SK-N-SH (cell line): Measurements from ENCODE around the gene IDE. TPM values are rescaled to one million over a fixed set of nuclear protein-coding genes. Genes with fewer than 3 reads are reported as not detected.

ENCODE experiments used
- CTCF ChIA-PET: fragments of 300-600, 350-600 bp; formaldehyde crosslinking; extraction: SDS; loops from one replicate; lab custom pipeline; 2021; lab: Yijun Ruan, JAX
- POLR2A ChIA-PET: fragments of 350-600 bp; sonication (Branson Sonifier 250); formaldehyde crosslinking; extraction: SDS; loops from one replicate; lab custom pipeline; 2020; ENCODE audit warnings: antibody characterized with exemption, inconsistent platforms; lab: Yijun Ruan, JAX
- DNase-seq: peaks from one replicate; pipeline ENCODE4 v3.0.0; 2012
- H2AFZ ChIP-seq: fragments of 200-600 bp; sonication (generic); 2 replicates; pipeline ENCODE4 v1.8.1; 2016; ENCODE audit warnings: antibody characterized with exemption, mild to moderate bottlenecking, low read depth
- H3F3A ChIP-seq: fragments of 200-600 bp; sonication (generic); replicated peaks from 2 replicates; pipeline ENCODE3; 2016; ENCODE audit warnings: antibody characterized with exemption, mild to moderate bottlenecking; ENCODE audit not compliant: insufficient read depth
- H3K27ac ChIP-seq, 2 experiments: fragments of 200-500 bp in 1 of 2; fragments of 200-600 bp in 1 of 2; sonication (Bioruptor generic) in 1 of 2; sonication (generic), shearing (Covaris generic) in 1 of 2; 2 replicates each; pipeline versions ENCODE4 v1.5.1 to v1.6.1; 2014 to 2016; ENCODE audit warnings: low read depth in 2 of 2, inconsistent platforms in 1 of 2, low read length in 1 of 2, mild to moderate bottlenecking in 1 of 2, mixed read lengths in 1 of 2
- H3K27me3 ChIP-seq: fragments of 200-600 bp; sonication (generic), shearing (Covaris generic); 2 replicates; pipeline ENCODE4 v1.6.1; 2016; ENCODE audit warnings: mixed run types; ENCODE audit not compliant: insufficient read depth
- H3K36me3 ChIP-seq, 2 experiments: fragments of 200-500 bp in 1 of 2; fragments of 200-600 bp in 1 of 2; sonication (Bioruptor generic) in 1 of 2; sonication (generic) in 1 of 2; replicated peaks in 1 of 2; 2 replicates each; pipeline versions ENCODE3 to v1.5.1; 2014 to 2016; ENCODE audit warnings: low read length in 1 of 2, mild to moderate bottlenecking in 1 of 2; ENCODE audit not compliant: insufficient read depth in 2 of 2, control insufficient read depth in 1 of 2
- H3K4me1 ChIP-seq, 2 experiments: fragments of 200-500 bp in 1 of 2; fragments of 200-600 bp in 1 of 2; sonication (Bioruptor generic) in 1 of 2; sonication (generic), shearing (Covaris generic) in 1 of 2; 2 replicates each; pipeline versions ENCODE4 v1.5.1 to v1.6.1; 2014 to 2016; ENCODE audit warnings: low read depth in 1 of 2, low read length in 1 of 2, mixed run types in 1 of 2; ENCODE audit not compliant: insufficient read depth in 2 of 2, control insufficient read depth in 1 of 2
- H3K4me2 ChIP-seq: fragments of 200-600 bp; sonication (generic), shearing (Covaris generic); 2 replicates; pipeline ENCODE4 v1.6.1; 2017; ENCODE audit warnings: mixed run types
- H3K4me3 ChIP-seq, 2 experiments: fragments of 200-500 bp in 1 of 2; fragments of 200-600 bp in 1 of 2; sonication (Bioruptor generic) in 1 of 2; sonication (generic), shearing (Covaris generic) in 1 of 2; 2 replicates each; pipeline versions ENCODE4 v1.5.1 to v1.8.1; 2014 to 2016; ENCODE audit warnings: low read depth in 2 of 2, inconsistent platforms in 1 of 2, low read length in 1 of 2, mild to moderate bottlenecking in 1 of 2, mixed read lengths in 1 of 2, moderate library complexity in 1 of 2
- H3K79me2 ChIP-seq: fragments of 200-600 bp; sonication (generic); 2 replicates; pipeline ENCODE4 v1.8.1; 2017; ENCODE audit warnings: mild to moderate bottlenecking; ENCODE audit not compliant: insufficient read depth
- H3K9ac ChIP-seq: fragments of 200-600 bp; sonication (generic); 2 replicates; pipeline ENCODE4 v1.6.1; 2017; ENCODE audit warnings: mixed run types
- H3K9me2 ChIP-seq: fragments of 200-600 bp; sonication (generic); 2 replicates; pipeline ENCODE4 v1.6.1; 2017; ENCODE audit warnings: mixed run types
- H3K9me3 ChIP-seq: fragments of 200-600 bp; sonication (generic); 2 replicates; pipeline ENCODE4 v1.6.1; 2017; ENCODE audit warnings: mixed run types, mild to moderate bottlenecking, moderate library complexity
- H4K20me1 ChIP-seq: fragments of 200-600 bp; sonication (generic); 2 replicates; pipeline ENCODE4 v1.6.1; 2017; ENCODE audit warnings: mild to moderate bottlenecking, mixed run types; ENCODE audit not compliant: insufficient read depth
- CTCF ChIP-seq: fragments of 200-600 bp; sonication (generic); IDR thresholded peaks from 2 replicates; pipeline ENCODE4 v1.6.1; 2017; ENCODE audit warnings: antibody characterized with exemption, mild to moderate bottlenecking, moderate library complexity
- ELF1 ChIP-seq: IDR thresholded peaks from 2 replicates; pipeline ENCODE4 v1.4.0; 2012
- EP300 ChIP-seq, 2 experiments: IDR thresholded peaks; 2 replicates each; pipeline versions ENCODE4 v1.4.0 to v1.6.1; 2012; ENCODE audit warnings: borderline replicate concordance in 1 of 2, low read depth in 1 of 2, low read length in 1 of 2
- FOXJ3 ChIP-seq: sonication (generic); formaldehyde crosslinking; IDR thresholded peaks from 2 replicates; pipeline ENCODE4 v1.5.1; 2020; ENCODE audit warnings: mild to moderate bottlenecking, missing genetic modification reagents
- FOXM1 ChIP-seq: IDR thresholded peaks from 2 replicates; pipeline ENCODE4 v1.4.0; 2012; ENCODE audit warnings: low read depth, mild to moderate bottlenecking
- GATA2 ChIP-seq: sonication (generic); formaldehyde crosslinking; IDR thresholded peaks from 2 replicates; pipeline ENCODE4 v1.5.0; 2020; ENCODE audit warnings: mild to moderate bottlenecking, missing genetic modification reagents
- MEF2A ChIP-seq: IDR thresholded peaks from 2 replicates; pipeline ENCODE4 v1.4.0; 2012; ENCODE audit warnings: low read depth, borderline replicate concordance
- NFIC ChIP-seq: IDR thresholded peaks from 2 replicates; pipeline ENCODE4 v1.4.0; 2012; ENCODE audit warnings: borderline replicate concordance
- POLR2AphosphoS5 ChIP-seq: IDR thresholded peaks from 2 replicates; pipeline ENCODE4 v1.6.1; 2012; ENCODE audit warnings: low read depth, low read length
- RFX5 ChIP-seq: IDR thresholded peaks from 2 replicates; pipeline ENCODE4 v1.6.1; 2012; ENCODE audit warnings: mild to moderate bottlenecking, improper control_type of control experiment, low read length
- USF1 ChIP-seq: IDR thresholded peaks from 2 replicates; pipeline ENCODE4 v1.4.0; 2012; ENCODE audit warnings: low read depth, borderline replicate concordance
- USF2 ChIP-seq: fragments of 150-350 bp; IDR thresholded peaks from 2 replicates; pipeline ENCODE4 v1.6.1; 2017; ENCODE audit warnings: antibody characterized with exemption, low read length, low read depth, borderline replicate concordance
- YY1 ChIP-seq: IDR thresholded peaks from 2 replicates; pipeline ENCODE4 v1.4.0; 2012; ENCODE audit warnings: low read depth, mild to moderate bottlenecking
- ZBTB33 ChIP-seq: IDR thresholded peaks from 2 replicates; pipeline ENCODE4 v1.4.0; 2012; ENCODE audit warnings: low read depth, borderline replicate concordance
- WGBS: methylation state at CpG from one replicate; pipeline ENCODE4 v1.1.6; 2017; ENCODE audit warnings: low lambda C conversion rate; 5-methylcytosine and 5-hydroxymethylcytosine counted together
- polyA plus RNA-seq, 3 experiments: library from polyadenylated mRNA; depleted of rRNA; stranded (reverse); fragments of >200 nt; gene quantifications; 2 replicates each; pipeline ENCODE4 v1.2.3, GENCODE V29; 2012

IDE gene
- polyA plus RNA-seq, 1 of the 3 experiments (the other 2 are of a cell fraction) = 9.3 TPM

GRCh38 chr10:92420546-92421275 lies 153.2 kb downstream of the IDE start:
- H2AFZ ChIP-seq = no peak overlapping the region
- 81% methylated on average over 46 of the region's 46 CpGs for WGBS
- POLR2A ChIA-PET = interaction anchor here (0.6 kb wide), 1 partner anchor 647 kb away, joined by 3 read pairs; no protein-coding TSS in a partner anchor
- no peaks in the 10 kb centered on the region for H4K20me1 ChIP-seq
- H3K79me2 ChIP-seq = no peaks in the 10 kb centered on the region
- H3K36me3 ChIP-seq = no peaks in the 10 kb centered on the region
- H3K4me2 ChIP-seq = no peak overlapping the region
- H3K9me2 ChIP-seq = no peaks in the 10 kb centered on the region
- H3K4me3 ChIP-seq = no peak overlapping the region
- no peaks in the 10 kb centered on the region for H3K4me1 ChIP-seq
- no peaks in the 10 kb centered on the region for H3K27me3 ChIP-seq
- TF ChIP-seq USF2 = no peak
- no peak for TF ChIP-seq GATA2 (CRISPR knock-in tag)
- no peak for TF ChIP-seq ELF1
- TF ChIP-seq POLR2AphosphoS5 = no peak
- no peak for TF ChIP-seq EP300 (IDR thresholded peaks at IDR 0.05; ENCODE audit: borderline replicate concordance in 1 of 2, low read depth in 1 of 2, low read length in 1 of 2)
- TF ChIP-seq MEF2A = no peak
- no peak for TF ChIP-seq ZBTB33
- TF ChIP-seq CTCF = no peak
- no peak for TF ChIP-seq NFIC
- no peak for TF ChIP-seq FOXJ3 (CRISPR knock-in tag)
- no peak for TF ChIP-seq FOXM1
- TF ChIP-seq YY1 = no peak
- TF ChIP-seq USF1 = no peak
- no peak for TF ChIP-seq RFX5
- no peak overlapping the region for H3K27ac ChIP-seq
- H3F3A ChIP-seq = peaks cover 4% of the 10 kb centered on the region
- no peak overlapping the region for H3K9ac ChIP-seq
- DNase-seq = no peak
- CTCF ChIA-PET = interaction anchor here (0.6 to 1.0 kb wide), 3 partner anchors 95 to 376 kb away, joined by 3 read pairs; no protein-coding TSS in a partner anchor
- peaks cover 10% of the 10 kb centered on the region; the same call in 1 of the 2 replicates for H3K9me3 ChIP-seq
